HepG2 (cell line): ENCODE measurements around the gene RBPJ. TPM values are rescaled to one million over a fixed set of nuclear protein-coding genes. Genes with fewer than 3 reads are reported as not detected.

Experiments used
- CCDC6 ChIP-seq: sonication (generic); formaldehyde crosslinking; IDR thresholded peaks from 2 replicates; pipeline ENCODE4 v1.8.1; 2022; ENCODE audit warnings: mild to moderate bottlenecking, missing genetic modification reagents, moderate library complexity
- CEBPG ChIP-seq: IDR thresholded peaks from 2 replicates; pipeline ENCODE4 v1.6.1; 2016
- GPBP1L1 ChIP-seq: sonication (generic); formaldehyde crosslinking; IDR thresholded peaks from 2 replicates; pipeline ENCODE4 v1.5.0; 2020; ENCODE audit warnings: mild to moderate bottlenecking, missing genetic modification reagents
- HMGXB4 ChIP-seq, 2 experiments: sonication (generic) in 1 of 2; formaldehyde crosslinking in 1 of 2; IDR thresholded peaks; 2 replicates each; pipeline versions ENCODE4 v1.4.0 to v1.6.1; 2018 to 2020; ENCODE audit warnings: missing genetic modification reagents in 2 of 2, borderline replicate concordance in 1 of 2, low read depth in 1 of 2, mild to moderate bottlenecking in 1 of 2, missing biosample characterization in 1 of 2
- HNF4A ChIP-seq: sonication (generic); formaldehyde crosslinking; IDR thresholded peaks from 2 replicates; pipeline ENCODE4 v1.4.0; 2020; ENCODE audit warnings: missing genetic modification reagents
- HOXA5 ChIP-seq: sonication (generic); formaldehyde crosslinking; IDR thresholded peaks from 2 replicates; pipeline ENCODE4 v1.4.0; 2020; ENCODE audit warnings: missing genetic modification reagents
- NFYC ChIP-seq: IDR thresholded peaks from 2 replicates; pipeline ENCODE4 v1.6.1; 2016; ENCODE audit warnings: missing genetic modification reagents, missing compliant biosample characterization
- PATZ1 ChIP-seq: sonication (generic); formaldehyde crosslinking; IDR thresholded peaks from 2 replicates; pipeline ENCODE4 v1.4.0; 2020; ENCODE audit warnings: missing genetic modification reagents
- SOX13 ChIP-seq, 3 experiments: fragments of 450-650 bp in 1 of 3; sonication (generic) in 1 of 3; formaldehyde crosslinking in 1 of 3; IDR thresholded peaks in 2 of 3; conservative IDR thresholded peaks in 1 of 3; 2 replicates each; pipeline versions ENCODE4 v1.5.0 to v1.6.1; 2016 to 2020; ENCODE audit warnings: antibody characterized with exemption in 1 of 3, mild to moderate bottlenecking in 1 of 3, missing compliant biosample characterization in 1 of 3, missing genetic modification reagents in 1 of 3, moderate library complexity in 1 of 3
- SUZ12 ChIP-seq: fragments of 150-350 bp; IDR thresholded peaks from 2 replicates; pipeline ENCODE4 v1.6.1; 2014; ENCODE audit warnings: low read depth, low read length
- TEAD3 ChIP-seq: optimal IDR thresholded peaks from 2 replicates; pipeline ENCODE3; 2016; ENCODE audit warnings: borderline replicate concordance
- ZNF235 ChIP-seq: sonication (generic); formaldehyde crosslinking; IDR thresholded peaks from 2 replicates; pipeline ENCODE4 v1.8.1; 2023; ENCODE audit warnings: mild to moderate bottlenecking, missing genetic modification reagents, borderline replicate concordance
- ZNF274 ChIP-seq: sonication (generic); formaldehyde crosslinking; IDR thresholded peaks from 2 replicates; pipeline ENCODE4 v1.5.1; 2020; ENCODE audit warnings: mild to moderate bottlenecking, missing genetic modification reagents
- ZNF335 ChIP-seq: sonication (generic); formaldehyde crosslinking; IDR thresholded peaks from 2 replicates; pipeline ENCODE4 v1.4.0; 2020; ENCODE audit warnings: missing genetic modification reagents
- ZNF724P ChIP-seq: sonication (generic); formaldehyde crosslinking; IDR thresholded peaks from 2 replicates; pipeline ENCODE4 v1.8.0; 2022; ENCODE audit warnings: missing genetic modification reagents, borderline replicate concordance
- ZNF746 ChIP-seq: sonication (generic); formaldehyde crosslinking; IDR thresholded peaks from 2 replicates; pipeline ENCODE4 v1.8.0; 2022; ENCODE audit warnings: mild to moderate bottlenecking, missing genetic modification reagents
- ZNF780A ChIP-seq: sonication (generic); formaldehyde crosslinking; IDR thresholded peaks from 2 replicates; pipeline ENCODE4 v1.8.0; 2022; ENCODE audit warnings: mild to moderate bottlenecking, missing genetic modification reagents, moderate library complexity
- polyA plus RNA-seq, 8 experiments: library from polyadenylated mRNA; depleted of rRNA in 3 of 8; stranded (reverse) in 7 of 8; unstranded in 1 of 8; fragments of >200 nt; fragmentation: Illumina TruSeq in 4 of 8; extraction: Trizol in 4 of 8; gene quantifications; 2 replicates each; pipeline versions ENCODE4 v1.2.1 to v1.2.3, GENCODE V29; 2011 to 2016; ENCODE audit warnings: low read depth in 4 of 8, missing spikeins in 1 of 8, mixed read lengths in 1 of 8; ENCODE audit not compliant: insufficient read depth in 1 of 8
- total RNA-seq, 5 experiments: library from RNA; depleted of rRNA; stranded (reverse); fragments of >200 nt; fragmentation: Illumina TruSeq; extraction: Trizol; gene quantifications; 2 replicates each; pipeline ENCODE4 v1.2.3, GENCODE V29; 2016; ENCODE audit warnings: low read depth in 1 of 5
- TF ChIP-seq, protein P1 (sequence below): sonication (generic); formaldehyde crosslinking; IDR thresholded peaks from 2 replicates; pipeline ENCODE4 v1.8.0; 2022; ENCODE audit warnings: mild to moderate bottlenecking, missing genetic modification reagents; ENCODE audit not compliant: insufficient replicate concordance
- TF ChIP-seq, protein P2 (sequence below): sonication (generic); formaldehyde crosslinking; IDR thresholded peaks from 2 replicates; pipeline ENCODE4 v1.8.0; 2023; ENCODE audit warnings: mild to moderate bottlenecking, missing genetic modification reagents

Gene RBPJ
- total and polyA plus RNA-seq, 2 of the 13 experiments (the other 11 are each of a cell fraction or from before 2014, with no cell fraction given), result 25.9 to 33.2 TPM

DNA sequence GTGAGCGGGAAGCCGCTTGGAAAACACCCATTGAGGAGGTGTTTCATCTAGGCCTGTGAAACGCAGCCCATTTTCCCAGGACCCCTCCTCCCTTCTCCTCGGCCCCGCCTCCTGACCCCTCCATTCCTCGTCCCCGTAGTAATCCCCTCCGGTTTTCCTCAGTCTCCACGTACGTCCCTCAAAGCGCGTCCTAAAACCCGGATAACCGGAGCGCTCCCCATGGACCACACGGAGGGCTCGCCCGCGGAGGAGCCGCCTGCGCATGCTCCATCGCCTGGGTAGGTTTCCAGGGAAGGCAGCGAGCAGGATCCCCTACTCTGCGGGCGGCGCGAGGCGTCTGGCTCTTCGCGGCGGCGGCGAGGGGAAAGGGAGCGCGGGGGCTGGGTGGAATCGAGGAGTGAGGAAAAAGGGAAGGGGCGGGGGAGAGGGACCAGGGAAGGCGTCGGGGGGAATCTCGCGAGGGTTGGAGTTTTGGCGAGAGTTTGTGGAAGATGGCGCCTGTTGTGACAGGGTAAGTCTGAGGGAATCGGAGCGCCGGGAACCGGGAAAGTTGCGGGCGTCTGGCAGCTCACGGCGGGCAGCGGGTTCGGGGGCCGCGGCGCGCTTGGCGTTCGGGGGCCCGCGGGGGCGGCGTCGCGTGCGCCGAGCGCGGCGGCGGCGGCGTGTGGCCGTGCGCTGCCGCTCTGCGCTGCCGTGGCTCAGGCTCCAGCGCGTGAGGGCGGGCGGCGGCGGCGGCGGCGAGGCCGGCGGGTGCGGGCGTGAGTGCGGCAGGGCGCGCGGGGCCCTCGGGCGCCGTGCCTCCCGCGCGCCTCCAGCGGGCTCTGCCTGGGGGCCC, at the start of gene RBPJ (continued):
- TF ChIP-seq HNF4A (CRISPR knock-in tag) (0 out of 2 replicates have a peak, but pooled peaks have one; percentile 25), ZNF274 (peak; percentile 84), ZNF780A (CRISPR knock-in tag) (0 out of 2 replicates have a peak, but pooled peaks have one; percentile 38), SOX13 (IDR thresholded peaks at IDR 0.05) (no peak), SOX13 (CRISPR knock-in tag; conservative IDR thresholded peaks at IDR 0.05 in 1 of 2, IDR thresholded peaks at IDR 0.05 in 1 of 2) (peak in 1 of 2 experiments; percentile 29; a peak in 1 of 4 replicates), NFYC (CRISPR knock-in tag) (peak; percentile 42; the same call in 1 of the 2 replicates), ZNF724P (CRISPR knock-in tag) (no peak), ZNF335 (CRISPR knock-in tag) (0 out of 2 replicates have a peak, but pooled peaks have one; percentile 32), HOXA5 (CRISPR knock-in tag) (peak; percentile 84), TEAD3 (CRISPR knock-in tag) (peak; percentile 73), CEBPG (CRISPR knock-in tag) (no peak), ZNF746 (CRISPR knock-in tag) (peak; percentile 83; the same call in 1 of the 2 replicates), HMGXB4 (CRISPR knock-in tag; IDR thresholded peaks at IDR 0.05; ENCODE audit: borderline replicate concordance in 1 of 2, low read depth in 1 of 2) (peak; percentile 50 to 62; a peak in 3 of 4 replicates), PATZ1 (CRISPR knock-in tag) (peak; percentile 68), CCDC6 (peak; percentile 87), SUZ12 (no peak), ZNF235 (CRISPR knock-in tag) (no peak), GPBP1L1 (CRISPR knock-in tag) (no peak)
- TF ChIP-seq, protein P1, sequence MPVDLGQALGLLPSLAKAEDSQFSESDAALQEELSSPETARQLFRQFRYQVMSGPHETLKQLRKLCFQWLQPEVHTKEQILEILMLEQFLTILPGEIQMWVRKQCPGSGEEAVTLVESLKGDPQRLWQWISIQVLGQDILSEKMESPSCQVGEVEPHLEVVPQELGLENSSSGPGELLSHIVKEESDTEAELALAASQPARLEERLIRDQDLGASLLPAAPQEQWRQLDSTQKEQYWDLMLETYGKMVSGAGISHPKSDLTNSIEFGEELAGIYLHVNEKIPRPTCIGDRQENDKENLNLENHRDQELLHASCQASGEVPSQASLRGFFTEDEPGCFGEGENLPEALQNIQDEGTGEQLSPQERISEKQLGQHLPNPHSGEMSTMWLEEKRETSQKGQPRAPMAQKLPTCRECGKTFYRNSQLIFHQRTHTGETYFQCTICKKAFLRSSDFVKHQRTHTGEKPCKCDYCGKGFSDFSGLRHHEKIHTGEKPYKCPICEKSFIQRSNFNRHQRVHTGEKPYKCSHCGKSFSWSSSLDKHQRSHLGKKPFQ (CRISPR knock-in tag), result peak; percentile 51
- TF ChIP-seq, protein P2, sequence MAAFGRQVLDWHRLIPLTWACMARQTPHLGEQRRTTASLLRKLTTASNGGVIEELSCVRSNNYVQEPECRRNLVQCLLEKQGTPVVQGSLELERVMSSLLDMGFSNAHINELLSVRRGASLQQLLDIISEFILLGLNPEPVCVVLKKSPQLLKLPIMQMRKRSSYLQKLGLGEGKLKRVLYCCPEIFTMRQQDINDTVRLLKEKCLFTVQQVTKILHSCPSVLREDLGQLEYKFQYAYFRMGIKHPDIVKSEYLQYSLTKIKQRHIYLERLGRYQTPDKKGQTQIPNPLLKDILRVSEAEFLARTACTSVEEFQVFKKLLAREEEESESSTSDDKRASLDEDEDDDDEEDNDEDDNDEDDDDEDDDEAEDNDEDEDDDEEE (CRISPR knock-in tag), result no peak
